Measurements from ENCODE around the gene PICK1. TPM values are rescaled to one million over a fixed set of nuclear protein-coding genes. Genes with fewer than 3 reads are reported as not detected.

Gene PICK1
- total and polyA plus RNA-seq, 2 of the 13 experiments (the other 11 are each of a cell fraction or from before 2014, with no cell fraction given): 19.3 to 25.3 TPM

GRCh38 chr22:38108561-38109319 lies 51.5 kb downstream of the PICK1 start (continued):
- TF ChIP-seq ZFP1 (CRISPR knock-in tag; IDR thresholded peaks at IDR 0.05) (no peak), SSRP1 (CRISPR knock-in tag; IDR thresholded peaks at IDR 0.05) (no peak), ZBTB40 (IDR thresholded peaks at IDR 0.05) (no peak), ZBTB40 (CRISPR knock-in tag; IDR thresholded peaks at IDR 0.05) (no peak), MEF2D (CRISPR knock-in tag; IDR thresholded peaks at IDR 0.05) (no peak), ZNF589 (CRISPR knock-in tag; conservative IDR thresholded peaks at IDR 0.05) (no peak), HIVEP1 (CRISPR knock-in tag; IDR thresholded peaks at IDR 0.05) (no peak), IKZF1 (IDR thresholded peaks at IDR 0.05) (no peak), ZNF160 (CRISPR knock-in tag; IDR thresholded peaks at IDR 0.05) (no peak), ZNF512 (CRISPR knock-in tag; IDR thresholded peaks at IDR 0.05) (0 out of 2 replicates have a peak, but pooled peaks have one; percentile 9), TBP (CRISPR knock-in tag; IDR thresholded peaks at IDR 0.05) (no peak), ZKSCAN5 (CRISPR knock-in tag; IDR thresholded peaks at IDR 0.05) (no peak), GTF2F1 (IDR thresholded peaks at IDR 0.05; ENCODE audit: low read length) (no peak), AGO2 (optimal IDR thresholded peaks at IDR 0.05; ENCODE audit: low read depth, low read length) (peak; percentile 42), SNRNP70 (IDR thresholded peaks at IDR 0.05; ENCODE audit: low read depth, low read length) (no peak)
- TF ChIP-seq, protein P1, sequence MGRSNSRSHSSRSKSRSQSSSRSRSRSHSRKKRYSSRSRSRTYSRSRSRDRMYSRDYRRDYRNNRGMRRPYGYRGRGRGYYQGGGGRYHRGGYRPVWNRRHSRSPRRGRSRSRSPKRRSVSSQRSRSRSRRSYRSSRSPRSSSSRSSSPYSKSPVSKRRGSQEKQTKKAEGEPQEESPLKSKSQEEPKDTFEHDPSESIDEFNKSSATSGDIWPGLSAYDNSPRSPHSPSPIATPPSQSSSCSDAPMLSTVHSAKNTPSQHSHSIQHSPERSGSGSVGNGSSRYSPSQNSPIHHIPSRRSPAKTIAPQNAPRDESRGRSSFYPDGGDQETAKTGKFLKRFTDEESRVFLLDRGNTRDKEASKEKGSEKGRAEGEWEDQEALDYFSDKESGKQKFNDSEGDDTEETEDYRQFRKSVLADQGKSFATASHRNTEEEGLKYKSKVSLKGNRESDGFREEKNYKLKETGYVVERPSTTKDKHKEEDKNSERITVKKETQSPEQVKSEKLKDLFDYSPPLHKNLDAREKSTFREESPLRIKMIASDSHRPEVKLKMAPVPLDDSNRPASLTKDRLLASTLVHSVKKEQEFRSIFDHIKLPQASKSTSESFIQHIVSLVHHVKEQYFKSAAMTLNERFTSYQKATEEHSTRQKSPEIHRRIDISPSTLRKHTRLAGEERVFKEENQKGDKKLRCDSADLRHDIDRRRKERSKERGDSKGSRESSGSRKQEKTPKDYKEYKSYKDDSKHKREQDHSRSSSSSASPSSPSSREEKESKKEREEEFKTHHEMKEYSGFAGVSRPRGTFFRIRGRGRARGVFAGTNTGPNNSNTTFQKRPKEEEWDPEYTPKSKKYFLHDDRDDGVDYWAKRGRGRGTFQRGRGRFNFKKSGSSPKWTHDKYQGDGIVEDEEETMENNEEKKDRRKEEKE (IDR thresholded peaks at IDR 0.05): no peak
- TF ChIP-seq, protein P2, sequence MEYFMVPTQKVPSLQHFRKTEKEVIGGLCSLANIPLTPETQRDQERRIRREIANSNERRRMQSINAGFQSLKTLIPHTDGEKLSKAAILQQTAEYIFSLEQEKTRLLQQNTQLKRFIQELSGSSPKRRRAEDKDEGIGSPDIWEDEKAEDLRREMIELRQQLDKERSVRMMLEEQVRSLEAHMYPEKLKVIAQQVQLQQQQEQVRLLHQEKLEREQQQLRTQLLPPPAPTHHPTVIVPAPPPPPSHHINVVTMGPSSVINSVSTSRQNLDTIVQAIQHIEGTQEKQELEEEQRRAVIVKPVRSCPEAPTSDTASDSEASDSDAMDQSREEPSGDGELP (IDR thresholded peaks at IDR 0.05; ENCODE audit: borderline replicate concordance, low read depth): peak; percentile 44; the same call in 1 of the 2 replicates

All from HepG2 (cell line).